ENCODE measurements around the gene G2E3. TPM values are rescaled to one million over a fixed set of nuclear protein-coding genes. Genes with fewer than 3 reads are reported as not detected.

Gene G2E3
- total RNA-seq, 2 donors from 2014 or later: 10.3 to 11.9 TPM

- ATAC-seq (ENCODE audit: insufficient number of reproducible peaks, low FRiP score, low read depth) (no peak), DNase-seq (ENCODE audit: low spot score) (no peak)
- H3K4me1 ChIP-seq (ENCODE audit: control insufficient read depth in 1 of 2, low read depth in 2 of 2): no peaks in the 10 kb centered on the region
- TF ChIP-seq CTCF (IDR thresholded peaks at IDR 0.05): no peak
- H3K27me3 ChIP-seq (replicated peaks; ENCODE audit: insufficient read depth): no peaks in the 10 kb centered on the region
- H3K4me3 ChIP-seq: no peak overlapping the region
- no peaks in the 10 kb centered on the region for H3K36me3 ChIP-seq
- H3K9me3 ChIP-seq: no peaks in the 10 kb centered on the region
- H3K27ac ChIP-seq: no peak overlapping the region
Observed at GRCh38 chr14:30581283-30581625, 22.3 kb downstream of the G2E3 start.

DNA sequence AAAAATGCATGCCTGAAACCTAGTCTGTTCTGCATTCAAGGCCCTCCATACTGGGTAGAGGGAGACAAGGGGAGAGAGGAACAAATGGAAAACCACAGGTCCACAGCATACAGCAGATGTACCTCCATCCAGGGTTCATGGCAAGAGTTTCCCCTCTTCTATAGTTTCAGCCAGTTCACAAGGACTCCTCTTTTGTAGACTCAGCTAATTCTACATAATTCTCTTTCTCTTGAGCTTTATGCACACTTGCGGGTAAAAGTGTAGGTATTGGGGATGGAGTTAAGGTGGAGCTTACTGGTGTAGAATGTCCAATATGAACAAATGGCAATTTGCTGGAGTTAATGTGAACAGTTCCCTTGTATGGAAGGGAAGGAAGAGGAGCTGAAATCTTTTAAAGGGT, 23.4 kb downstream of the G2E3 start:
- DNase-seq (ENCODE audit: low spot score) (no peak), ATAC-seq (ENCODE audit: insufficient number of reproducible peaks, low FRiP score, low read depth) (no peak)
- Histone ChIP-seq H3K4me3 (no peak overlapping the region), H3K27me3 (replicated peaks; ENCODE audit: insufficient read depth) (no peaks in the 10 kb centered on the region), H3K9me3 (no peaks in the 10 kb centered on the region), H3K4me1 (ENCODE audit: control insufficient read depth in 1 of 2, low read depth in 2 of 2) (no peaks in the 10 kb centered on the region), H3K36me3 (peaks cover 2% of the 10 kb centered on the region), H3K27ac (no peak overlapping the region)
- no peak for TF ChIP-seq CTCF (IDR thresholded peaks at IDR 0.05)

- no peak for TF ChIP-seq CTCF (IDR thresholded peaks at IDR 0.05)
- Histone ChIP-seq H3K4me1 (ENCODE audit: control insufficient read depth in 1 of 2, low read depth in 2 of 2) (no peaks in the 10 kb centered on the region), H3K36me3 (peaks cover 4% of the 10 kb centered on the region), H3K9me3 (no peaks in the 10 kb centered on the region), H3K27ac (no peak overlapping the region), H3K4me3 (no peak overlapping the region), H3K27me3 (replicated peaks; ENCODE audit: insufficient read depth) (no peaks in the 10 kb centered on the region)
- ATAC-seq (ENCODE audit: insufficient number of reproducible peaks, low FRiP score, low read depth) (no peak), DNase-seq (ENCODE audit: low spot score) (no peak)
Observed at GRCh38 chr14:30584058-30584630, 25.2 kb downstream of the G2E3 start.

GRCh38 chr14:30585204-30585603, 26.2 kb downstream of the G2E3 start:
- ATAC-seq (ENCODE audit: insufficient number of reproducible peaks, low FRiP score, low read depth) (no peak), DNase-seq (ENCODE audit: low spot score) (no peak)
- H3K4me3 ChIP-seq: no peak overlapping the region
- H3K9me3 ChIP-seq: no peaks in the 10 kb centered on the region
- no peak for TF ChIP-seq CTCF (IDR thresholded peaks at IDR 0.05)
- no peaks in the 10 kb centered on the region for H3K27me3 ChIP-seq (replicated peaks; ENCODE audit: insufficient read depth)
- H3K36me3 ChIP-seq: peaks cover 4% of the 10 kb centered on the region
- no peak overlapping the region for H3K27ac ChIP-seq
- H3K4me1 ChIP-seq (ENCODE audit: control insufficient read depth in 1 of 2, low read depth in 2 of 2): no peaks in the 10 kb centered on the region

- TF ChIP-seq CTCF (IDR thresholded peaks at IDR 0.05): no peak
- no peak for ATAC-seq (ENCODE audit: insufficient number of reproducible peaks, low FRiP score, low read depth)
- H3K4me1 ChIP-seq (ENCODE audit: control insufficient read depth in 1 of 2, low read depth in 2 of 2): no peaks in the 10 kb centered on the region
- peaks cover 4% of the 10 kb centered on the region for H3K36me3 ChIP-seq
- H3K27ac ChIP-seq: no peak overlapping the region
- H3K4me3 ChIP-seq: no peak overlapping the region
- DNase-seq (ENCODE audit: low spot score): no peak
- no peaks in the 10 kb centered on the region for H3K9me3 ChIP-seq
- H3K27me3 ChIP-seq (replicated peaks; ENCODE audit: insufficient read depth): no peaks in the 10 kb centered on the region
Observed at GRCh38 chr14:30587141-30587540, 28.2 kb downstream of the G2E3 start.

Measured in thoracic aorta (tissue), 2 donors.